Activated naive CD4-positive, alpha-beta T cell treated with anti-CD3 and anti-CD28 coated beads, Interleukin-2, amount 10 ng/mL, durations not matched to agents 7 days and 5 days (primary cell): Measurements from ENCODE around the gene GPR137B.
A peak's percentile ranks its signal among the peaks of the same experiment; 100 is the strongest.

Source experiments
- CTCF ChIA-PET: fragments of 350-600 bp; sonication (Branson Sonifier 250); formaldehyde crosslinking; loops from one replicate; lab custom pipeline; 2021; ENCODE audit warnings: antibody characterized with exemption; lab: Charles Lee
- DNase-seq: peaks from one replicate; pipeline ENCODE4 v3.0.0-alpha.2; 2020
- H3K27ac Mint-ChIP-seq: one replicate; pipeline ENCODE4 v1.8.0; 2021; ENCODE audit warnings: mild to moderate bottlenecking, moderate library complexity, mixed read lengths
- H3K27me3 Mint-ChIP-seq: one replicate; pipeline ENCODE4 v1.8.0; 2021; ENCODE audit warnings: mild to moderate bottlenecking, mixed read lengths
- H3K36me3 Mint-ChIP-seq: one replicate; pipeline ENCODE4 v1.8.0; 2021; ENCODE audit warnings: mixed read lengths
- H3K4me1 Mint-ChIP-seq: one replicate; pipeline ENCODE4 v1.8.0; 2021; ENCODE audit warnings: mixed read lengths
- H3K4me3 Mint-ChIP-seq: one replicate; pipeline ENCODE4 v1.8.0; 2021; ENCODE audit warnings: mild to moderate bottlenecking, moderate library complexity, mixed read lengths
- H3K9me3 Mint-ChIP-seq: one replicate; pipeline ENCODE4 v1.8.0; 2021; ENCODE audit warnings: mixed read lengths

GPR137B gene

GRCh38 chr1:236124965-236125364 is 17.4 kb upstream of the GPR137B start:
- no peak for DNase-seq
- Mint-ChIP-seq H3K4me1 (peaks cover 22% of the 10 kb centered on the region), H3K27ac (no peak overlapping the region), H3K4me3 (no peak overlapping the region), H3K27me3 (peaks cover 33% of the 10 kb centered on the region), H3K36me3 (no peaks in the 10 kb centered on the region), H3K9me3 (no peaks in the 10 kb centered on the region)
- CTCF ChIA-PET, result interaction anchor here (0.7 to 1.6 kb wide), 3 partner anchors 16 to 20 kb away, joined by 4 to 6 read pairs (median 4); no protein-coding TSS in a partner anchor

DNA sequence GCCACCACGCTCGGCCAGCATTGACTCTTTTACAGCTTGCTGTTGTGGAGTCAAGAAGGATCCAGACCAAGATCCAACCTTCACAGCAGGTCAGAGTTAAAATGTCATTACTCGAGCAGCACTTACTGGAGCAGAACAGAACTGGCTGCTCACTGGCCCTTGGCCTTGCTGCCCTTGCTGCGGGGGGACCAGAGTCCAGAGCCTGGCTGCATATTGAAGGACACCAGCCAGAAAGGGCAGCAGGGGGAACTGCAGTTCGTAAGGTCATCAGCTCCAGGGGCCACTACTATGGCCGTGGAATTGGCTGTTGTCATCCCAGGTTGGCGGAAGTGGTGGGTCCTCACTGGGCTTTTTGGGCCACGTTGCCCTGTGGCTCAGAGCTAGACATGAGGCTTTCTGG is 15.3 kb upstream of the GPR137B start:
- Mint-ChIP-seq H3K36me3 (no peaks in the 10 kb centered on the region), H3K4me1 (peaks cover 2% of the 10 kb centered on the region), H3K27me3 (peaks cover 40% of the 10 kb centered on the region), H3K9me3 (no peaks in the 10 kb centered on the region), H3K4me3 (no peak overlapping the region), H3K27ac (no peak overlapping the region)
- CTCF ChIA-PET, result interaction anchor here (0.6 to 1.5 kb wide), 2 partner anchors 14 to 338 kb away, joined by 3 read pairs; no protein-coding TSS in a partner anchor
- no peak for DNase-seq

DNA sequence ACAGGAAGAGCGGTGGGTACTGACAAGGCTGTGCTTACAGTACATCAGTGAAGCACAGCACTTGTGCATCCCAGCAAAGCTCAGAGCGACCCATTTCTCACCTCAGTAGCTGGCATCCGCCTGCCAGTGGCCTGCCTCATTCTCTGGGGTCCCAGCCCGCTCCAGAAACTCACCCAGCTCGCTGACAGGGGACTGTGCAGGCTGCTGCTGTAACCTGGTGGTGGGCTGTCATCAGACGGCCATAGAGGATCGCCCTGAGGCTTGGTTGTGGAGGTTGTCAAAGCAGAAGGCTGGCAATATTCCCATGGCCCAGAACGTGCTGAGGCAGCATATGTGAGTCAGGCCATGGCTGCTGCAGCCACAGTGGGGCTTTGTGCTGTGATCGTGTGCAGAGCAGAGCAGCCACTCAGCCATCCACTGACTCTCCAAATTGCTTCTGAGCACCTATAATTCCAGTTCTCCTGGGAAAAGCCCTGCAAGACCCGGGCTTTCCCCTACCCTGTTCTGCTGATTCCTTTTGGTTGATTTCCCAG is 13.6 kb upstream of the GPR137B start:
- no peaks in the 10 kb centered on the region for H3K4me1 Mint-ChIP-seq
- peaks cover 50% of the 10 kb centered on the region for H3K27me3 Mint-ChIP-seq
- CTCF ChIA-PET, result no interaction called here
- H3K4me3 Mint-ChIP-seq, result no peak overlapping the region
- no peaks in the 10 kb centered on the region for H3K36me3 Mint-ChIP-seq
- no peaks in the 10 kb centered on the region for H3K9me3 Mint-ChIP-seq
- no peak overlapping the region for H3K27ac Mint-ChIP-seq
- DNase-seq, result no peak

GRCh38 chr1:236129306-236129705 is 13.0 kb upstream of the GPR137B start:
- H3K4me3 Mint-ChIP-seq, result no peak overlapping the region
- H3K4me1 Mint-ChIP-seq, result no peaks in the 10 kb centered on the region
- no peak for DNase-seq
- CTCF ChIA-PET, result no interaction called here
- no peaks in the 10 kb centered on the region for H3K9me3 Mint-ChIP-seq
- H3K27me3 Mint-ChIP-seq, result peaks cover 45% of the 10 kb centered on the region
- no peaks in the 10 kb centered on the region for H3K36me3 Mint-ChIP-seq
- H3K27ac Mint-ChIP-seq, result no peak overlapping the region

DNA sequence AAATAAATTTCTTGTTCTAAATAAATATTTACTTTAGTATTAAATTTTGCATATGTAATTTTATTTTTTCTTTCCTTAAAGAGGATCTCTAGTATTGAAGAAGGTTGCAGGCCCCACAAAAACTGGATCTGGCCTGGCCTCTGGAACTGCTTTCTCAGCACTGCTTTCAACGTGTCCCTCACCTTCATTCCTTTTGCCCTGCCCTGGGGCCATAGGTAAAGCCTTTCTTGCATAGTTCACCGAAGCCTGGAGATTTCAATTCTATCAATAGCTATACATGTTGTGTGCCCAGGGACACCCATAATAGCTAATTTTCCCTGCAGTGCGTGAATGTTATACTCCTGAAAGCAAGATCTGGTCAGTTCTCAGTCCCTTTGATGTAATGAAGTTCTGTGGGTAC is 12.0 kb upstream of the GPR137B start:
- peaks cover 48% of the 10 kb centered on the region for H3K27me3 Mint-ChIP-seq
- H3K4me3 Mint-ChIP-seq, result no peak overlapping the region
- no peak for DNase-seq
- H3K9me3 Mint-ChIP-seq, result no peaks in the 10 kb centered on the region
- H3K27ac Mint-ChIP-seq, result no peak overlapping the region
- no peaks in the 10 kb centered on the region for H3K4me1 Mint-ChIP-seq
- H3K36me3 Mint-ChIP-seq, result no peaks in the 10 kb centered on the region
- CTCF ChIA-PET, result no interaction called here

GRCh38 chr1:236131916-236132315 is 10.4 kb upstream of the GPR137B start:
- Mint-ChIP-seq H3K4me3 (no peak overlapping the region), H3K9me3 (no peaks in the 10 kb centered on the region), H3K36me3 (no peaks in the 10 kb centered on the region), H3K4me1 (no peaks in the 10 kb centered on the region), H3K27ac (no peak overlapping the region), H3K27me3 (peaks cover 46% of the 10 kb centered on the region)
- CTCF ChIA-PET, result interaction anchor here (1.0 kb wide), 1 partner anchor 9 kb away, joined by 5 read pairs; no protein-coding TSS in a partner anchor
- no peak for DNase-seq

GRCh38 chr1:236132420-236133046 is 9.8 kb upstream of the GPR137B start:
- Mint-ChIP-seq H3K27me3 (peaks cover 48% of the 10 kb centered on the region), H3K4me1 (no peaks in the 10 kb centered on the region), H3K9me3 (no peaks in the 10 kb centered on the region), H3K27ac (no peak overlapping the region), H3K4me3 (no peak overlapping the region), H3K36me3 (no peaks in the 10 kb centered on the region)
- CTCF ChIA-PET, result interaction anchor here (1.0 kb wide), 1 partner anchor 8 kb away, joined by 5 read pairs; no protein-coding TSS in a partner anchor
- no peak for DNase-seq

DNA sequence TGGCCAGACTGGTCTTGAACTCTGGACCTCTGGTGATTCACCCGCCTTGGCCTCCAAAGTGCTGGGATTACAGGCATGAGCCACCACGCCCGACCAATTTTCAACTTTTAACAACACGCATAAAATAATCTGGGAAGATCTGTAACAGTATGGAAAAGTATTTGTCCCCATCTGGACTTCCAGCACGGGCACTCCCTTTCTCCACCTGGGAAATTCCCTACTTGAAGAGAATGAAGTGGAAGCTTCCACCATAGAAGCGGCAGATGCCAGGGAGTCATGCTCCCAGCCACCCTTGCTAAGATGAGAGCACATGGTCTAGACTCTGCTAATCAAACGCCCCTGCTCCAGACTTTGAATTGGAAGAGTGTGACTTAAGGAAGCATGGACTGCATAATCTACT is 9.0 kb upstream of the GPR137B start:
- Mint-ChIP-seq H3K4me3 (no peak overlapping the region), H3K9me3 (no peaks in the 10 kb centered on the region), H3K36me3 (no peaks in the 10 kb centered on the region), H3K27ac (no peak overlapping the region), H3K4me1 (no peaks in the 10 kb centered on the region), H3K27me3 (peaks cover 56% of the 10 kb centered on the region)
- CTCF ChIA-PET, result interaction anchor here (0.7 kb wide), 1 partner anchor 80 kb away, joined by 3 read pairs; no protein-coding TSS in a partner anchor
- DNase-seq, result no peak

- no peaks in the 10 kb centered on the region for H3K4me1 Mint-ChIP-seq
- no peak overlapping the region for H3K27ac Mint-ChIP-seq
- H3K27me3 Mint-ChIP-seq, result peaks cover 61% of the 10 kb centered on the region
- CTCF ChIA-PET, result interaction anchor here (0.6 kb wide), 1 partner anchor 18 kb away, joined by 3 read pairs; no protein-coding TSS in a partner anchor
- no peak overlapping the region for H3K4me3 Mint-ChIP-seq
- no peaks in the 10 kb centered on the region for H3K9me3 Mint-ChIP-seq
- H3K36me3 Mint-ChIP-seq, result no peaks in the 10 kb centered on the region
- DNase-seq, result no peak
Observed at GRCh38 chr1:236133802-236134201, 8.5 kb upstream of the GPR137B start.

- H3K9me3 Mint-ChIP-seq, result no peaks in the 10 kb centered on the region
- peaks cover 5% of the 10 kb centered on the region for H3K4me1 Mint-ChIP-seq
- H3K27ac Mint-ChIP-seq, result no peak overlapping the region
- DNase-seq, result no peak
- H3K27me3 Mint-ChIP-seq, result peaks cover 74% of the 10 kb centered on the region
- no peak overlapping the region for H3K4me3 Mint-ChIP-seq
- no peaks in the 10 kb centered on the region for H3K36me3 Mint-ChIP-seq
- CTCF ChIA-PET, result interaction anchor here (0.6 to 2.1 kb wide), 7 partner anchors 14 to 315 kb away, joined by 3 to 6 read pairs (median 3); no protein-coding TSS in a partner anchor
Observed at GRCh38 chr1:236137285-236137852, 5.0 kb upstream of the GPR137B start.

GRCh38 chr1:236139495-236139894 is 2.8 kb upstream of the GPR137B start:
- CTCF ChIA-PET, result interaction anchor here (0.6 to 0.7 kb wide), 4 partner anchors 56 to 447 kb away, joined by 3 read pairs; no protein-coding TSS in a partner anchor
- H3K4me3 Mint-ChIP-seq, result no peak overlapping the region
- H3K27ac Mint-ChIP-seq, result no peak overlapping the region
- H3K36me3 Mint-ChIP-seq, result peaks cover 2% of the 10 kb centered on the region
- H3K4me1 Mint-ChIP-seq, result peaks cover 18% of the 10 kb centered on the region
- no peak for DNase-seq
- peaks cover 80% of the 10 kb centered on the region for H3K27me3 Mint-ChIP-seq
- no peaks in the 10 kb centered on the region for H3K9me3 Mint-ChIP-seq

DNA sequence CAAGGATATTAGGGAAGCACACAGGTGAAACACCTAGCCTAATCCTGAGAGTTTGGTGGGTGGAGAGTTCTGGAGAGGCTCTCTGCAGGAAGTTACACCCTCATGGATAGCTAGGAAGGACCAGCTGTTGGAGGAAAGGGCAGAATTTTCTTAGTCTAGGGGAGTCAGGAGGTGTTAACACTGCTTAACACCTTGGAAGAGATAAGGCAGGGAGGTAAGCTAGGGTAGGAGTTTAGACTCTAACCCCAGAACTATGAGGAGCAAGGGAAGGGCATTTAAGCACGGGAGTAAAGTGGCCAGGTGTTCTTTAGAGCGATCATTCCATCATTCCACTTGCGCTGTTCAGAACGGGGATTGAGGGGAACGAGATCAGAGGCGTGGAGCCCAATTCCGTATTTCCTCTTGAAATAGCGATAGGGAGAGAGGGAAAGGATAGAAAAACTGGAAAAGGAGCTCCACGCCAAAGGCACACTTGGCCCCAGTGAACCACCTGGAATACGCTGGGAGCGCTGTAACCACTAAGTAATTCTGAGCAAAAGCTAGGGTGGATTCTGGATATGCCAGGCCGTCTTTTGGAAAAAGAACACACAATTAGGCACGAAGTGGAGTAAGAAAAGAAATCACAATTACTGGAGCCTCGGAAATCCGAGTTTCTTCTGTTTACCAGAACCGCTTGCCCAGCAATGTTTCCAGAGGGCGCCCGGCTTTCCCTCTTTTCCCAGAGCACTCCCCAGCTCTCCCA is 1.5 kb upstream of the GPR137B start:
- Mint-ChIP-seq H3K4me1 (peaks cover 21% of the 10 kb centered on the region), H3K4me3 (peak overlapping the region; percentile 76), H3K27ac (no peak overlapping the region), H3K27me3 (peaks cover 75% of the 10 kb centered on the region), H3K9me3 (no peaks in the 10 kb centered on the region), H3K36me3 (peaks cover 2% of the 10 kb centered on the region)
- no peak for DNase-seq
- CTCF ChIA-PET, result interaction anchor here (0.9 to 1.2 kb wide), 2 partner anchors 9 to 14 kb away, joined by 3 to 5 read pairs; no protein-coding TSS in a partner anchor

DNA sequence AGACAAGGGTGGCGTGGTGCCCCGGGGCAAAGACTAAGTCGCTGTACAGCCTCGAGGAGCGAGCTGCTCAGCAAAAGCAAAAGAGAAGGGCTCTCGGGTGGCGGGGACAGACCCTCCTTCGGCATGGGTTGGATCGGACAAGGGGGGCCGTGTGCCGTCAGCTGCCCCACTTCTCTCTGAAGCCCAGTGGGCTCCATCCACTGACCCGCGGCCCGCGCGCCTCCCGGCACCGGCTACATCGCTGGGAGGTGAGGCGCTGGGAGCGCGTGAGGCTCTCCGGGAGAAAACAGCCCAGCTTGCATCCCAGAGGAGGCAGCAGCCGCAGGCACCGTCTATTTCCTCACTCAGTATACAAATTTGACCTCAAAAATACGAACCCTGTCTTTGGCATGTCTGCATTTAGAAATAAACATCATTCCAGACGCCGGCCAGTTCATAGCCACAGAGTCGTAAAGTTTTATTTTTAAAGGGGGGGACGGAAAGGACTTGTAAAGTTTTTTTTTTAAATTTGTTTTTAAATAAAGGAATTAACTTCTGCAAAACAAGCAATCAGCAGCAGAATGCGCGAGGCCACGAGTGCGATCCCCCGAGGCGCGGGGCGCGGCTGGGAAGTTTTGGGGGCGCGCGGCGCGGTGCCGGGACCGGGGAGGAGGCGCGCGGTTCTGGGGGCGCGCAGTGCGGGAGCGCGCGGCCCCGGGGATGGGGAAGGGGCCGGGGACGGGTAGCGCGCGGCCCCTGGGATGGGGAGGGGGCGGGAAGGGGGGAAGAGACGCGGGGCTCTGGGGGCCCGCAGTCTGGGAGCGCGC is 689 bp upstream of the GPR137B start:
- peaks cover 73% of the 10 kb centered on the region for H3K27me3 Mint-ChIP-seq
- no peaks in the 10 kb centered on the region for H3K9me3 Mint-ChIP-seq
- peaks cover 2% of the 10 kb centered on the region for H3K36me3 Mint-ChIP-seq
- peak overlapping the region; percentile 76 for H3K4me3 Mint-ChIP-seq
- CTCF ChIA-PET, result interaction anchor here (0.9 to 1.2 kb wide), 2 partner anchors 10 to 15 kb away, joined by 3 to 5 read pairs; no protein-coding TSS in a partner anchor
- DNase-seq, result peak; percentile 24
- H3K4me1 Mint-ChIP-seq, result peaks cover 21% of the 10 kb centered on the region
- H3K27ac Mint-ChIP-seq, result no peak overlapping the region
